ENCODE results near the gene BOK.

- TF ChIP-seq, protein P1, sequence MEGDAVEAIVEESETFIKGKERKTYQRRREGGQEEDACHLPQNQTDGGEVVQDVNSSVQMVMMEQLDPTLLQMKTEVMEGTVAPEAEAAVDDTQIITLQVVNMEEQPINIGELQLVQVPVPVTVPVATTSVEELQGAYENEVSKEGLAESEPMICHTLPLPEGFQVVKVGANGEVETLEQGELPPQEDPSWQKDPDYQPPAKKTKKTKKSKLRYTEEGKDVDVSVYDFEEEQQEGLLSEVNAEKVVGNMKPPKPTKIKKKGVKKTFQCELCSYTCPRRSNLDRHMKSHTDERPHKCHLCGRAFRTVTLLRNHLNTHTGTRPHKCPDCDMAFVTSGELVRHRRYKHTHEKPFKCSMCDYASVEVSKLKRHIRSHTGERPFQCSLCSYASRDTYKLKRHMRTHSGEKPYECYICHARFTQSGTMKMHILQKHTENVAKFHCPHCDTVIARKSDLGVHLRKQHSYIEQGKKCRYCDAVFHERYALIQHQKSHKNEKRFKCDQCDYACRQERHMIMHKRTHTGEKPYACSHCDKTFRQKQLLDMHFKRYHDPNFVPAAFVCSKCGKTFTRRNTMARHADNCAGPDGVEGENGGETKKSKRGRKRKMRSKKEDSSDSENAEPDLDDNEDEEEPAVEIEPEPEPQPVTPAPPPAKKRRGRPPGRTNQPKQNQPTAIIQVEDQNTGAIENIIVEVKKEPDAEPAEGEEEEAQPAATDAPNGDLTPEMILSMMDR (IDR thresholded peaks at IDR 0.05) = no peak
- no peak for TF ChIP-seq POLR2A (IDR thresholded peaks at IDR 0.05)
Measured at GRCh38 chr2:241560162-241560882, 1.8 kb downstream of the BOK start.
